AG04450 (cell line): ENCODE results near the gene BRD3. TPM values are rescaled to one million over a fixed set of nuclear protein-coding genes. Genes with fewer than 3 reads are reported as not detected.

Source experiments
- CTCF ChIA-PET: fragments of 300-600, 350-600 bp; formaldehyde crosslinking; extraction: SDS; loops from one replicate; lab custom pipeline; 2022; ENCODE audit warnings: antibody characterized with exemption, inconsistent platforms; lab: Charles Lee
- POLR2A ChIA-PET: fragments of 350-600 bp; formaldehyde crosslinking; extraction: SDS; loops from one replicate; lab custom pipeline; 2021; ENCODE audit warnings: antibody characterized with exemption, inconsistent platforms; lab: Yijun Ruan, JAX
- DNase-seq: peaks from one replicate; pipeline ENCODE4 v3.0.0-alpha.2; 2011; ENCODE audit warnings: low read depth, low spot score
- H3K27ac ChIP-seq: one replicate; pipeline ENCODE4 v1.5.1; 2012; ENCODE audit warnings: low read depth, low read length, control low read depth
- H3K27me3 ChIP-seq: one replicate; pipeline ENCODE4 v1.6.0; 2012; ENCODE audit warnings: low read length; ENCODE audit not compliant: control insufficient read depth, insufficient read depth
- H3K4me3 ChIP-seq: 2 replicates; pipeline ENCODE4 v1.5.1; 2011; ENCODE audit warnings: mild to moderate bottlenecking, low read depth, low read length, control low read depth
- H3K9me3 ChIP-seq: 2 replicates; pipeline ENCODE4 v1.5.1; 2012; ENCODE audit warnings: low read length; ENCODE audit not compliant: control insufficient read depth, insufficient read depth
- polyA plus RNA-seq: library from polyadenylated mRNA; depleted of rRNA; stranded (reverse); fragments of >200 nt; gene quantifications from 2 replicates; pipeline ENCODE4 v1.2.3, GENCODE V29; 2011
- TF ChIP-seq, protein P1 (sequence below): IDR thresholded peaks from 2 replicates; pipeline ENCODE4 v1.5.1; 2011; ENCODE audit warnings: low read depth, low read length, control low read depth, inconsistent platforms

Gene BRD3
- polyA plus RNA-seq, 1 experiment, result 7.1 TPM

DNA sequence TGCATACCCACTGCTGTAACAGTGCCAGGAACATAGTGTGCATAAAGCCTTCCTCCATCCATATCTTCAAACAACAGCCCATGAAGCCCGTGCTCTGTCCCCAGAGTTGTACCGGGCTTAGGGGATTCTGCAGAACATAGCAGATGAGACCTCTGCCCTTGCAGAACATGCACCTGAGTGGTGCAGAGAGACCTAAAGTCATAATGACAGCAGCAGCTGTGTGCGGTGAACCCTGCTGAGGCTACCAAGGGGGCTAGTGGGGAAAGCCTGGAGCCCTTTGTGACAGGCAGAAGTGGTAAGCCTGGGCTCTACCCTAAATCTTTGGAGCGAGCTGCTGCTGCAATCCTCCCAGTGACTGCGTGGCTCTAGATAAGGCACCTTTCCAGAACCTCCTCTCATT lies 32.2 kb upstream of the BRD3 start:
- DNase-seq, result no peak
- H3K27ac ChIP-seq, result no peak overlapping the region
- TF ChIP-seq, protein P1, sequence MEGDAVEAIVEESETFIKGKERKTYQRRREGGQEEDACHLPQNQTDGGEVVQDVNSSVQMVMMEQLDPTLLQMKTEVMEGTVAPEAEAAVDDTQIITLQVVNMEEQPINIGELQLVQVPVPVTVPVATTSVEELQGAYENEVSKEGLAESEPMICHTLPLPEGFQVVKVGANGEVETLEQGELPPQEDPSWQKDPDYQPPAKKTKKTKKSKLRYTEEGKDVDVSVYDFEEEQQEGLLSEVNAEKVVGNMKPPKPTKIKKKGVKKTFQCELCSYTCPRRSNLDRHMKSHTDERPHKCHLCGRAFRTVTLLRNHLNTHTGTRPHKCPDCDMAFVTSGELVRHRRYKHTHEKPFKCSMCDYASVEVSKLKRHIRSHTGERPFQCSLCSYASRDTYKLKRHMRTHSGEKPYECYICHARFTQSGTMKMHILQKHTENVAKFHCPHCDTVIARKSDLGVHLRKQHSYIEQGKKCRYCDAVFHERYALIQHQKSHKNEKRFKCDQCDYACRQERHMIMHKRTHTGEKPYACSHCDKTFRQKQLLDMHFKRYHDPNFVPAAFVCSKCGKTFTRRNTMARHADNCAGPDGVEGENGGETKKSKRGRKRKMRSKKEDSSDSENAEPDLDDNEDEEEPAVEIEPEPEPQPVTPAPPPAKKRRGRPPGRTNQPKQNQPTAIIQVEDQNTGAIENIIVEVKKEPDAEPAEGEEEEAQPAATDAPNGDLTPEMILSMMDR, result no peak
- peaks cover 8% of the 10 kb centered on the region; the same call in 1 of the 2 replicates for H3K9me3 ChIP-seq
- peaks cover 13% of the 10 kb centered on the region for H3K27me3 ChIP-seq
- POLR2A ChIA-PET, result no interaction called here
- CTCF ChIA-PET, result no interaction called here
- no peak overlapping the region for H3K4me3 ChIP-seq

DNA sequence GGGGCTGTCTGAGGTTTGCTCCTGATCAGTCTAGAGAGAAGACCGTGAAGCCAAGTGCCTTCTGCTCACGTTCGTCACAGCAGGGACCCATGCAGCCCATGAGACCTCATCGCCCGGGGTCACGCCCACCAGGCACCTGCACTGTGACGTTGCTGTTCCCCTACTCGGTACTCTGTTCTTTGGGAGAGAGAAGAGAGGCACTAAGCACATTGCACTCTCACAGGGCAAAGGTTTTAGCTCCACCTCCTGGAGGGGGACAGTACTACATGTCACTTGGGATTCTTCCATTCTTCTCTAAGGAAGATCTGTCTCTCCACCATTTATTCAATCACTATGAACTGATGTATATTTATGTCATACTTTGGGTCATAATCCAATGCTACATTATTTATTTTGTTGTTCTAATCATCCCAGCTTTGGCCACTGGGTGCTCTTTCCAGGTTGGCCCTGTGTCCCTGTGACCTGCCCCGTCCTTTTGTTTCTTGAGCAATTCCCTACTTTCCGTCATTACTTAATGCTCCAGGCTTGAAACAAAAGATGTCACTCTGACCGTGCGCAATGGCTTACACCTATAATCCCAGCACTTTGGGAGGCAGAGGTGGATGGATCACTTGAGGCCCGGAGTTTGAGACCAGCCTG lies 31.4 kb upstream of the BRD3 start:
- DNase-seq, result no peak
- ChIA-PET POLR2A (no interaction called here), CTCF (no interaction called here)
- Histone ChIP-seq H3K27ac (no peak overlapping the region), H3K27me3 (peaks cover 15% of the 10 kb centered on the region), H3K9me3 (peaks cover 8% of the 10 kb centered on the region; the same call in 1 of the 2 replicates), H3K4me3 (no peak overlapping the region)
- TF ChIP-seq, protein P1, result peak; percentile 67

DNA sequence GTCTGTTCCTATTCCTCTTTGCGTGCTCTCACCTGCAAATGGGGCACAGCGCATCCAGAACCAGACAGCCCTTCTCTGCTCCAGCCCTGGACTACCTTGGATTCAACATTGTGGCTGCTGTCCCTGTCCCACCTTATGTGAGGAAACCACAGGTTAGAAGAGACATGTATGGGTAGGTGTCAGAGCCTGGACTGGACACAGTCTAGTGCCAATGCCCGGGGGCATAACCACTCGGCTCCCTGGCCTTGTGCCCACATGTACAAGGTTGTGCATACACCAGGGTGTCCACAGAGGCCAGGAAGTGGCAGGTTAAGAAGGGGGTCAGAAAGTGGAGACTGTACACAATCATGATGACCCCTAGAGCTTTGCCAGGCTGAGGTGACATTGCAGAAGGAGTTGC lies 22.1 kb upstream of the BRD3 start:
- peaks cover 17% of the 10 kb centered on the region for H3K27me3 ChIP-seq
- TF ChIP-seq, protein P1, result no peak
- no peak overlapping the region for H3K27ac ChIP-seq
- peaks cover 3% of the 10 kb centered on the region for H3K9me3 ChIP-seq
- no peak for DNase-seq
- no peak overlapping the region for H3K4me3 ChIP-seq
- CTCF ChIA-PET, result no interaction called here
- POLR2A ChIA-PET, result no interaction called here

DNA sequence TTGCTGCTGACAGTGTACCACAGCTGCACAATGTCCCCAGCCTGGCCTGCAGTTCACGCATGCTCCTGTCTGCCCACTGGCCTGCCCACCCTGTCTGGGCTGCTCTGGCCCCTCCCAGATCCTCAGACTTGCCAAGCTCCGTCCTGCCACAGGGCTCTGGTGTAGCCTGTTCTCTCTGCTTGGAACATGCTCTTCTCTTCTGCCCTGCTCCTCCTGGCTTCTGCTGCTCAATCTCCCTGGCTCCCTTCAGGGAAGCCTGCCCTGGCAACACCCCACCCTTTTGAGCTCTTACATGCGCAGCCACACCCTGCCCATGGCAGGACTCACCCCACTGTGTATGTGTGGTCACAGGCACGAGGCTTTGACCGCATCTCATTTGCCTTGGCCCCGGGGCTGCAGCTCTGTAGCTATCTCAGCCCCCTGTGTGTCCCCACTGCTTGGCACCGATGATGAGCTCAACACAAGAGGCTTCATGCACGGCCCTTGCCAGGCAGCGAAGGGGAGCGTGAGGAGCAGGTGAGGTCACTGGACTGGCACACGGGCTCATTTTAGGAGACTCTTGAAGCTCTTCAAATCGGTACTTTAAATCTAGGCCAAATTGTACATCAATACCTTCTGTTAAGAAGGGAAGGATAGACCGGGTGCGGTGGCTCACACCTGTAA lies 20.4 kb upstream of the BRD3 start:
- Histone ChIP-seq H3K27me3 (peaks cover 12% of the 10 kb centered on the region), H3K9me3 (peaks cover 3% of the 10 kb centered on the region), H3K4me3 (no peak overlapping the region), H3K27ac (no peak overlapping the region)
- no peak for DNase-seq
- ChIA-PET POLR2A (no interaction called here), CTCF (no interaction called here)
- TF ChIP-seq, protein P1, result no peak

DNA sequence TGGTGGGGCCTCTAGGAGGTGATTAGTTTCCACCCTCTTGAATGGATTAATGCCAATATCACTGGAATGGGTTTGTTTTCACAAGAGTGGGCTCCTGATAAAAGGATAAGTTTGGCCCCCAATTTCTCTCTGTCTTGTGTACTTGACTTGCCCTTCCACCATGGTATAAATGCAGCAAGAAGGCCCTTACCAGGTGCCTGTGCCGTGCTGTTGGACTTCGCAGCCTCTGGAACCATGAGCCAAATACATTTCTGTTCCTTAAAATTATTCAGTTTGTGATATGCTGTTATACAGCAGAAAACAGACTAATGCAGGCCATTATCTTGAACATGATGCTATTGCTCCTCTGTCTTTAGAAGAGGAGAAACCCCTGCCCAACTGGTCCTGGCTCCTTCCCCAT lies 17.8 kb upstream of the BRD3 start:
- DNase-seq, result no peak
- no peak overlapping the region for H3K4me3 ChIP-seq
- peaks cover 11% of the 10 kb centered on the region for H3K27me3 ChIP-seq
- peaks cover 3% of the 10 kb centered on the region for H3K9me3 ChIP-seq
- TF ChIP-seq, protein P1, result no peak
- CTCF ChIA-PET, result no interaction called here
- POLR2A ChIA-PET, result no interaction called here
- no peak overlapping the region for H3K27ac ChIP-seq
